HFFc6 (cell line): ENCODE results near the gene ETFA. TPM values are rescaled to one million over a fixed set of nuclear protein-coding genes. Genes with fewer than 3 reads are reported as not detected.
A peak's percentile ranks its signal among the peaks of the same experiment; 100 is the strongest.
"Not testable (repeated sequence)": the region's sequence is repeated elsewhere in the genome, so short reads cannot be mapped to it uniquely, and the experiment has no call there.

Source experiments
- DNase-seq: peaks from one replicate; pipeline ENCODE4 v3.0.0-alpha.2; 2018
- H3K27ac Mint-ChIP-seq: 2 replicates; pipeline ENCODE4 v1.8.0; 2020; ENCODE audit warnings: mild to moderate bottlenecking, mixed read lengths
- H3K27me3 Mint-ChIP-seq: 2 replicates; pipeline ENCODE4 v1.8.0; 2021; ENCODE audit warnings: mild to moderate bottlenecking, moderate library complexity, mixed read lengths; ENCODE audit not compliant: insufficient read depth
- H3K36me3 Mint-ChIP-seq: 2 replicates; pipeline ENCODE4 v1.8.0; 2021; ENCODE audit warnings: low read depth, mixed read lengths
- H3K4me1 Mint-ChIP-seq: 2 replicates; pipeline ENCODE4 v1.8.0; 2020; ENCODE audit warnings: low read depth, mixed read lengths
- H3K4me3 Mint-ChIP-seq: 2 replicates; pipeline ENCODE4 v1.8.0; 2020; ENCODE audit warnings: mild to moderate bottlenecking, moderate library complexity, mixed read lengths
- H3K9me3 Mint-ChIP-seq: 2 replicates; pipeline ENCODE4 v1.8.0; 2020; ENCODE audit warnings: mild to moderate bottlenecking, mixed read lengths
- total RNA-seq, 6 experiments: library from RNA; stranded (reverse); fragmentation: NEBNext Ultra II Directional; extraction: Animal tissue kit (Norgen Biotek cat#: 25700); gene quantifications; 2 replicates in 1 of 6; 3 replicates in 5 of 6; pipeline ENCODE4 v1.2.3, GENCODE V29; 2021
- TF ChIP-seq, protein P1 (sequence below): fragments of 200-600 bp; sonication (generic); IDR thresholded peaks from 2 replicates; pipeline ENCODE4 v1.5.0; 2021; ENCODE audit warnings: antibody characterized with exemption, mild to moderate bottlenecking

ETFA gene
- total RNA-seq, 6 experiments from 2014 or later, result 127 to 161 (median 146) TPM

DNA sequence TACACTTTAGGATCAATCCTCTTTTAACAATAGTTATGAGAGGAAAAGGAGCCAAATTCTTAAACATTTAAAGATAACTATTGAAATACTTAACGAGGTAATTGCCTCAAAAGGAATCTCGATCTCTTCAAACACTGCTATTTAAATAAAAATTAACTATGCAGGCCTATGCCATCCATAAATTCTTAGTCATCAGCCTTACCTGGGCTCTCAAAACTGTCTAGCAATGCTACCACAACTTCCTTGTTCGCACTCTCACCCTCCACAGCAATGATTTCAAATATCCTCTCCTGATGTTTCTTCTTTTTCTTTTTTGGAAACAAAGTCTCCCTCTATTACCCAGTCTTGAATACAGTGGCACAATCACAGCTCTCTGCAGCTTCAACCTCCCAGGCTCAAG, 12.3 kb downstream of the ETFA start:
- Mint-ChIP-seq H3K9me3 (no peaks in the 10 kb centered on the region), H3K27ac (no peak overlapping the region), H3K36me3 (peaks cover 2% of the 10 kb centered on the region; the same call in 1 of the 2 replicates), H3K4me3 (no peak overlapping the region), H3K27me3 (no peaks in the 10 kb centered on the region; the same call in 1 of the 2 replicates), H3K4me1 (peaks cover 8% of the 10 kb centered on the region)
- TF ChIP-seq, protein P1, sequence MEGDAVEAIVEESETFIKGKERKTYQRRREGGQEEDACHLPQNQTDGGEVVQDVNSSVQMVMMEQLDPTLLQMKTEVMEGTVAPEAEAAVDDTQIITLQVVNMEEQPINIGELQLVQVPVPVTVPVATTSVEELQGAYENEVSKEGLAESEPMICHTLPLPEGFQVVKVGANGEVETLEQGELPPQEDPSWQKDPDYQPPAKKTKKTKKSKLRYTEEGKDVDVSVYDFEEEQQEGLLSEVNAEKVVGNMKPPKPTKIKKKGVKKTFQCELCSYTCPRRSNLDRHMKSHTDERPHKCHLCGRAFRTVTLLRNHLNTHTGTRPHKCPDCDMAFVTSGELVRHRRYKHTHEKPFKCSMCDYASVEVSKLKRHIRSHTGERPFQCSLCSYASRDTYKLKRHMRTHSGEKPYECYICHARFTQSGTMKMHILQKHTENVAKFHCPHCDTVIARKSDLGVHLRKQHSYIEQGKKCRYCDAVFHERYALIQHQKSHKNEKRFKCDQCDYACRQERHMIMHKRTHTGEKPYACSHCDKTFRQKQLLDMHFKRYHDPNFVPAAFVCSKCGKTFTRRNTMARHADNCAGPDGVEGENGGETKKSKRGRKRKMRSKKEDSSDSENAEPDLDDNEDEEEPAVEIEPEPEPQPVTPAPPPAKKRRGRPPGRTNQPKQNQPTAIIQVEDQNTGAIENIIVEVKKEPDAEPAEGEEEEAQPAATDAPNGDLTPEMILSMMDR, result no peak
- no peak for DNase-seq

DNA sequence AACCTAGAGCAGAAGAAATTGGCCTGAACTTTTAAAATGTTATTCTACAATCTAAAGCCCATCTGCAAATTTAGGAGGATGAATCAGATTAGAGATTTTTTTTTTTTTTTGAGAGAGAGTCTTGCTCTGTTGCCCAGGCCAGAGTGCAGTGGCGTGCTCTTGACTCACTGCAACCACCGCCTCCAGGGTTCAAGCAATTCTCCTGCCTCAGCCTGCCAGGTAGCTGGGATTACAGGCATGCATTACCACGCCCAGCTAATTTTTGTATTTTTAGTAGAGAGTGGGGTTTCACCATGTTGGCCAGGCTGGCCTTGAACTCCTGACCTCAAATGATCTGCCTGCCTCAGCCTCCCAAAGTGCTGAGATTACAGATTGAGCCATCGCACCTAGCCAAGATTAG, 13.3 kb downstream of the ETFA start:
- H3K27me3 Mint-ChIP-seq, H3K9me3 Mint-ChIP-seq, H3K36me3 Mint-ChIP-seq, H3K27ac Mint-ChIP-seq, DNase-seq, H3K4me3 Mint-ChIP-seq: not testable (repeated sequence)
- peaks cover 18% of the 10 kb centered on the region for H3K4me1 Mint-ChIP-seq

DNA sequence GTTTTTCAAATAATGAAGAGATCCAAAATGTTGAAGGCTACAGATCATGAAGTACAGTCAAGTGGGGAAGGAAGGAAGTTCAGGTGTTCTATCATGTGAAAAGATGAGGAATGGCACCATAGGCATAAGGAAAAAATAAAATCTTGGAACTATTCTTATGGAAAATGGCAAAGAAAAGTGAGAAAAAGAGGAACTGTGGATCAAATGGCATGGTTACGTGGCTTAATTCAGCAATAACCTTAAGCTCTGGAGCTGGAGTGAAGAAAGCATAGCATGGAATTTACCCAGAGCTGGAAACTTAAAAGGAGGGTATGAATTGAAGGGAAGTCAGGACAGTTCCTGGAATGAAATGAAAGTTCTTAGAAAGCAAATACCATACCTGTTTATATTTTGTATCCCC, 14.4 kb downstream of the ETFA start:
- TF ChIP-seq, protein P1, result no peak
- Mint-ChIP-seq H3K9me3 (no peaks in the 10 kb centered on the region), H3K4me1 (peaks cover 29% of the 10 kb centered on the region), H3K27ac (no peak overlapping the region), H3K36me3 (no peaks in the 10 kb centered on the region; the same call in none of the 2 replicates), H3K27me3 (no peaks in the 10 kb centered on the region), H3K4me3 (no peak overlapping the region)
- DNase-seq, result no peak

DNA sequence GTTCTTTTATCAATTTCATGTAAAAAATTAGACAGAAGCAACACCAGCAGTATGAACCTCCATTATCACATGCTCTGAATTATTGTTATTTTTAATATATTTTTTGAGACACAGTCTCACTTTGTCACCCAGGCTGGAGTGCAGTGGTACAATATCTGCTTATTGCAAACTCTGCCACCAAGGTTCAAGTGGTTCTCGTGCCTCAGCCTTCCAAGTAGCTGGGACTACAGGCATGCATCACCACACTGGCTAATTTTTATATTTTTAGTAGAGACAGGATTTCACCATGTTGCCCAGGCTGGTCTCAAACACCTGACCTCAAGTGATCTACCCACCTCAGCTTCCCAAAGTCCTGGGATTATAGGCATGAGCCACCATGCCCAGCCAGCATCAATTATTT, 16.8 kb downstream of the ETFA start:
- not testable (repeated sequence) for DNase-seq

DNA sequence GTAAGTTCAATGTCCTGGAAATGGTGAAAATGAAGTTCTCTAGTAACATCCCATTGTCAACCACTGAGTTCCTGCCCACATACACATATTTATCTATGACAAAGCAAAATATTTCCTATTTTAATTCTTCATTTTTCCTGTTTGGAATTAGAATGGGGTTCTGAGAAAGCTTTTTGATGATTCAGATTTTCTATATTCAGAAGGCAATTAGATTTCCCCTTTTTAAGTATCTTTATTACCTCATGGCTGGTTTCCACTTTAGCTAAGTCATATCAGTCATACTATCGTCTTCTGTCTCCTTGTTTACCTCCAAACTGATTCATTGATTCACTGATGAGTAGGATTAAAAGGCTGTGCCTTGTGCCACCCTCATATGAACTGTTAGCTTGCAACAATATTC, 17.9 kb downstream of the ETFA start:
- TF ChIP-seq, protein P1, result no peak
- Mint-ChIP-seq H3K27me3 (no peaks in the 10 kb centered on the region), H3K9me3 (no peaks in the 10 kb centered on the region), H3K4me3 (peak overlapping the region; percentile 5; the same call in 1 of the 2 replicates), H3K36me3 (peaks cover 5% of the 10 kb centered on the region), H3K27ac (peak overlapping the region; percentile 50), H3K4me1 (peaks cover 32% of the 10 kb centered on the region)
- peak; percentile 41 for DNase-seq

More for the DNA sequence above, 16.8 kb downstream of the ETFA start:
- not testable (repeated sequence) for H3K27ac Mint-ChIP-seq, H3K36me3 Mint-ChIP-seq, H3K9me3 Mint-ChIP-seq, H3K4me3 Mint-ChIP-seq, H3K27me3 Mint-ChIP-seq
- H3K4me1 Mint-ChIP-seq, result peaks cover 32% of the 10 kb centered on the region

DNA sequence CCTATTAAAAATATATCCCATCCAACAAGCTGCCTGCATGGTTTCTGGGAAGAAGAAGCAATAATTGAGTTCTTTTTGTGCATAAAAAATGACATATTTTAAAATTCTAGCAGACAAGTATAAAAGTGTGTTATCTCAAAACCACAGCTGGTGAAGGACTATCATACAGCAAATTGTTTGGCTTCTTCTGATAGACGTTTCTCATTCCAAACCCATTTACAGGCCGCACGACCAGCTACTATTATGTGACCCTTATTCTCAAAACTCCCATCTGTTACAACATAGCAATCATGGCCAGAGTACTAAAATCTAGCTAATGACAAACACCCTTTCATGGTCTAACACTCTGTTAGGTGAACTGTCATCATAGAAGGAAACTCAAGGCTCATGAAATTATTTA, 21.7 kb downstream of the ETFA start:
- Mint-ChIP-seq H3K9me3 (no peaks in the 10 kb centered on the region), H3K27ac (no peak overlapping the region), H3K36me3 (peaks cover 9% of the 10 kb centered on the region), H3K4me1 (peaks cover 36% of the 10 kb centered on the region), H3K27me3 (no peaks in the 10 kb centered on the region), H3K4me3 (no peak overlapping the region)
- TF ChIP-seq, protein P1, result no peak
- DNase-seq, result no peak
